Stimulated activated CD8-positive, alpha-beta memory T cell treated with anti-CD3 and anti-CD28 coated beads, Interleukin-12 subunit alpha, Interleukin-12 subunit beta, amount 100 ng/mL, for 1 hour (primary cell): ENCODE data around the gene SLC2A4RG.
A peak's percentile ranks its signal among the peaks of the same experiment; 100 is the strongest.

Source experiments
- DNase-seq: peaks from one replicate; pipeline ENCODE4 v3.0.0-alpha.2; 2020; ENCODE audit warnings: low read depth

The SLC2A4RG gene

GRCh38 chr20:63699466-63700198, 39.9 kb upstream of the SLC2A4RG start:
- DNase-seq: no peak

GRCh38 chr20:63700199-63701050, 39.2 kb upstream of the SLC2A4RG start:
- no peak for DNase-seq

DNA sequence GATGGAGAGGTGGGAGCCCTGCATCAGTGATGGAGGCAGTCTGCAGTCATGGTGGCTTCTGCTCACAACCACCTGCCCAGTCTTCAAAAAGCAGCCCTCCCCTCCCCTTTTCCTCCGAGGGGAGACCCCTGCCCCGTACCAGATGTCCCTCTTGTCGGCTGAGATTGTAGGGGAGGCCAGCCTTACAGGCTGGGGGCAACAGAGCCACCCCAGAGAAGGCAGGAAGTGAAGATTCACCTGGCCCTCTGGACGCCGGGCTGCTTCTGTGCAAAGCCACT, 38.6 kb upstream of the SLC2A4RG start:
- no peak for DNase-seq

- DNase-seq: no peak
These were observed 38.1 kb upstream of the SLC2A4RG start for GRCh38 chr20:63701329-63702035.

- no peak for DNase-seq
These were observed 37.4 kb upstream of the SLC2A4RG start for GRCh38 chr20:63702036-63702665.

DNA sequence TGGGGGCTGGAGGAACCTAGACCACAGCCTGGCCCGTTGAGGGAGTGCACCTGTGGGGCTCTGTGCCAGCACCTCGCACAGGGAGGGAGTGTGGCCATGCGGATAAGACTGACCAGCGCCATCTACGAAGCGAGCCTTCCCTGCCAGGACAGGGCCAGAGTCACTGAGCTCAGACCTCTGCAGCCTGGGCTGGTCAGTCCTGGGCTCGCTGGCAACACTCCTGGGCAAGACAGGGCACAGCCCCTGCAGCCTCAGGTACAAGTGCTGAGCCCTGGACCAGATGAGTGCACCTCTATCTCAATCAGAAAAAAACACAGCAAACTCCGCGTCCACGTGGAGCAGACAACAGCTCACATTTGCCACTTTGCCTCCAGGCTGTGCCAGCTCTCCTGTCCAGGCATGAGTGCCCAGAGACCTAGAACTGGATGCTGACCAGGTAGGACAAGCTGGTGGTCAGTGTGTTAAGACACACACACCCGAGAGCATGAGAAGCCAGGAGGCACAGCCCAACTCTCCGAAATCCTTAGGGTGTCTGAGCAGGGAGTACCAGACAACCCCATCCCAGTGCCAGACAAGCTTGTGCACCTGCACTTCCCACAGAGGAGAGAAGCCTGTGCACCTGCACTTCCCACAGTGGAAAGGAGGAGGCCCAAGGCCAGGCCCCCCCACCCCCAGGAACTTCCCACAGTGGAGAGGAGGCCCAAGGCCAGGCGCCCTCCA, 36.7 kb upstream of the SLC2A4RG start:
- DNase-seq: no peak

DNA sequence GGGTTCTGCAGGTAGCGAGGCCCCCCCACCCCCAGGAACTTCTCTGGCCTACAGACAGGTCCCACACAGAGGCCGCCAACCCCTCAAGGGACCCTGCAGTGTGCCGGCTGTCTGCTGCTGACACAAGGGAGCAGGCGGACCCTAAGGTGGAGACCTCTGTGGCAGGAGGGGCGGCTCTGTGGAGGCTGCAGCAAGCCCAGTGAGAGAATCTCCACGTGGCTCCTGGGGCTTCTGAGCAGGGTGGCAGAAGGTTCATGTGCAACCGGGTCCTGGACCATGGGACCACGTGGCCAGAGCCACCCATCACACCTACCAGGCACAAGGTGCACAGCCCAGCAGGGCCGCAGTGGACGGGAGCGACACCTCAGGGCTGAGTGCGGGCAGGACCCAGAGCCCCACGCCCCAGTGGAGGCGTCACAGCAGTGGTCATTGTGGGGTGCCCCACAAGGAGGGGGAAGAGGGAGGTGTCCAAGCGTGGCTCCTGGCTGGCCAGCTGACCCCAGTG, 36.1 kb upstream of the SLC2A4RG start:
- no peak for DNase-seq

DNA sequence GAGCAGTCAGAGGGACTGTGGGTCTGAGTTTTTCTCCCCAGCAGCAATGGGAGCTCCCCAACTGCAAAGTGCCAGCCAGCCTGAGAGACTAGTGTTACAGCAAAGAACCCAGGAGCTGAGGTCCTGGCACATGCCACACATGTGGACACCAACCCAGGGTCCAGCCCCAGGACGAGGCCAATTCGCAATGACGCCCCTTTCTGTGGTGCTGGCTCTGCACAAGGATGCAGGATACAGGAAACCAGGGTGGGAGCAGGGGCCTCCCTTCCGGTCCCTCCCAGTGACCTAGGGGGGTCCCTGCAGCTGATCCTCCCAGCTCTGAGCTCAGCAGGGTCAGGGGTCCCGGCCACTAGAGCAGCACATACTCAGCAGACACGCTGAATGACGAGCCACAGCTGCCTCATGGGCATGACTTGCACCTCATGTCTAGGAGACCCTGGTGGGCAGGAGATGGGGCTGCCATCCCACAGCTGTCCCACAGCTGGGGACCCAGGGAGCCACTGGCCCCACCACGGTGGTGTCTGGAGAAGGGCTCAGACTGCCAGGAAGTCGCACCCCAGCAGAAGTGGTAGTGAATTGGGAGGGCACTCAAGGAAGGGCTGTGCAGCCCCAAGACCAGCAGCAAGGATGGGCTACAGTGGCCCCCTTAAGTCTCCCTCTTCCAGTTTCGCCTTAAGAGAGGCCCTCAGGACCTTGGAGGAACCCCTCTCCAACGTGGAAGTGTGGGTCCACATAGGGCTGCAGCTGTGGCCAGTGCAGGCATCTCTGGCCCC, 35.4 kb upstream of the SLC2A4RG start:
- DNase-seq: no peak

DNA sequence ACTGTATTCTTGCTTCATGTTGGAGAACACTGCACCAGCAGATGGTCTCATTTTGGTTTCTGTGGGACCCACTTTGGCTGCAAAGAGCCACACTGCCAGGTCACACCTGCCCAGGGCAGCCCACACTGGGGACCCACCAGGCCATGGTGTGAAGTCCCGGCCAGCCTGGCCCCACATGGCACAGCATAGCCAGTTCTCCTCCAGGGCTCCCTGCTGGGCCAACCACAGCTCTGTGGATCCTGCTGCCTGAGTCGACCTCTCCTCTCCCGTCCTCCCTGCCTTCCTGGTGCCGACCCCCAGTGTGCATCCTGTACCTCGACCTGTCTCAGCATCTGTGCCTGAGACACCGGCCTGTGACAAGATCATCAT, 34.8 kb upstream of the SLC2A4RG start:
- DNase-seq: no peak

- DNase-seq: no peak
These were observed 34.1 kb upstream of the SLC2A4RG start for GRCh38 chr20:63705232-63706026.

GRCh38 chr20:63706027-63706695, 33.4 kb upstream of the SLC2A4RG start:
- no peak for DNase-seq

GRCh38 chr20:63706852-63707557, 32.6 kb upstream of the SLC2A4RG start:
- DNase-seq: no peak

DNA sequence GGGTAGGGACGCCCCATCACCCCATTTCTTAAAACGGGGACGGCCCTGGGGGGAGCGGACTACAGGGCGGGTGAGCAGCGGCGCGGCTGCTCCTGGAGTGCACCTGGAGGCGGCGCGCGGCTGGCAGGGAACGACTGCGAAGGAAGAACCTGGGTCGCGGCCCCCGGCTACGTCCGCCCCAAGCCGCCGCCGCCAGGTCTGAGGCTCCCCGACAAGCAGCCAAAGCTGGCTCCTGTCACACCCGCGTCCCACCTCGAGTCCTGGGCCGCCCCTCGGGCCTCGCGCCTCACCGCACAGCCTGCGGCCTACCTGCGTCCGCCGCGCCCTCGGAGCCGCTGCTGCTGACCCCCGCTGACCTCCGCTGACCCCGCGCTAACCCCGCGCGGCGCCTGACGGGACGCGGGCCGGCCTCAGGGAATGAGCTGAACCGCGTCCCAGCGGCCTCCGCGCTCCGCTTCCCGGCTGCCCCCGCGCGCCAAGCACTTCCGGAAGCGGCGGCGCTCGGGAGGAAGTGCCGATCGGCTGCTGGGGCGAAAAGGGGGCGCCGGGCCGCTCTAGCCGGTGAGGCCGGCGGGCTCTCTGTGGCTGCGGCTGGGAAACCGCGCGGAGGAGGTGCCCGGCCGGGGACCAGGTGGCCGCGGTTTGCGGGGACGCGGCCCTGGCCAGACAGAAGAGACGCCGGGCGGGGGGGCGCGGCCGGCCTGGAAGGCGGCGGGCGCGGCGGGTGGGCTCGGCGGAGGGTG, 31.8 kb upstream of the SLC2A4RG start, which contains the start of the genes ARFRP1 and ZGPAT:
TSS of gene ARFRP1 (minus strand) at position 419 of the 743 bp plus-strand sequence. CDS start 885 bp downstream, outside the sequence.
TSS of gene ZGPAT (plus strand) at position 482 of the 743 bp plus-strand sequence. CDS start 542 bp downstream, outside the sequence.
- DNase-seq: peak; percentile 77

- no peak for DNase-seq
These were observed 31.1 kb upstream of the SLC2A4RG start for GRCh38 chr20:63708301-63709148.

DNA sequence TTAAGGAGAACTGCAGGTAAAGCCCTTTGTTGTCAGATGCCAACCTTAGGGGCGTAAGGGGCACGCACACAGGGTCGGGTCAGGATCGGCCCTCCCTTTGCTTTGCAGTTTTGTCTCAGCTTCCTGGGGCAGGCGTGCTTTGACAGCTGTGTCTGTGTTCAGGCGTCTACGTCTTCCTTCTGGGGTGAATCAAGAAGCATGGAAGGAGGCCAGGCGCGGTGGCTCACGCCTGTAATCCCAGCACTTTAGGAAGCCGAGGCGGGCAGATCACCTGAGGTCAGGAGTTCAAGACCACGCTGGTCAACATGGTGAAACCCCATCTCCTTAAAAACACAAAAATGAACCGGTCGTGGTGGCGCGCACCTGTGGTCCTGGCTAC, 30.4 kb upstream of the SLC2A4RG start:
- no peak for DNase-seq

- DNase-seq: no peak
These were observed 28.4 kb upstream of the SLC2A4RG start for GRCh38 chr20:63711085-63711645.

GRCh38 chr20:63712191-63712590, 27.4 kb upstream of the SLC2A4RG start:
- no peak for DNase-seq
